ENCODE measurements around the gene ZNF345.

ZNF345 gene

GRCh38 chr19:36918090-36918489 lies 67.4 kb downstream of the ZNF345 start:
- Histone ChIP-seq H3K27ac (ENCODE audit: low read depth, low read length) (no peak overlapping the region), H3K9me3 (ENCODE audit: control insufficient read depth, insufficient read depth, low read length) (peaks cover 24% of the 10 kb centered on the region; the same call in 1 of the 2 replicates)

More at GRCh38 chr19:36918090-36918489, 67.4 kb downstream of the ZNF345 start:
- H4K20me1 ChIP-seq (ENCODE audit: control insufficient read depth, insufficient read depth, low read depth, low read length): no peaks in the 10 kb centered on the region
- no peaks in the 10 kb centered on the region for H3K36me3 ChIP-seq (ENCODE audit: control insufficient read depth, low read length)
- no peak overlapping the region for H3K4me3 ChIP-seq (ENCODE audit: low read length)
- H3K79me2 ChIP-seq (ENCODE audit: control insufficient read depth, low read length): no peaks in the 10 kb centered on the region
- H3K9me2 ChIP-seq (replicated peaks; ENCODE audit: control insufficient read depth, low read length): no peaks in the 10 kb centered on the region
- H3K4me2 ChIP-seq (ENCODE audit: low read length): no peak overlapping the region
- H3F3A ChIP-seq (ENCODE audit: control insufficient read depth, insufficient read depth): no peaks in the 10 kb centered on the region
- TF ChIP-seq, protein P1, sequence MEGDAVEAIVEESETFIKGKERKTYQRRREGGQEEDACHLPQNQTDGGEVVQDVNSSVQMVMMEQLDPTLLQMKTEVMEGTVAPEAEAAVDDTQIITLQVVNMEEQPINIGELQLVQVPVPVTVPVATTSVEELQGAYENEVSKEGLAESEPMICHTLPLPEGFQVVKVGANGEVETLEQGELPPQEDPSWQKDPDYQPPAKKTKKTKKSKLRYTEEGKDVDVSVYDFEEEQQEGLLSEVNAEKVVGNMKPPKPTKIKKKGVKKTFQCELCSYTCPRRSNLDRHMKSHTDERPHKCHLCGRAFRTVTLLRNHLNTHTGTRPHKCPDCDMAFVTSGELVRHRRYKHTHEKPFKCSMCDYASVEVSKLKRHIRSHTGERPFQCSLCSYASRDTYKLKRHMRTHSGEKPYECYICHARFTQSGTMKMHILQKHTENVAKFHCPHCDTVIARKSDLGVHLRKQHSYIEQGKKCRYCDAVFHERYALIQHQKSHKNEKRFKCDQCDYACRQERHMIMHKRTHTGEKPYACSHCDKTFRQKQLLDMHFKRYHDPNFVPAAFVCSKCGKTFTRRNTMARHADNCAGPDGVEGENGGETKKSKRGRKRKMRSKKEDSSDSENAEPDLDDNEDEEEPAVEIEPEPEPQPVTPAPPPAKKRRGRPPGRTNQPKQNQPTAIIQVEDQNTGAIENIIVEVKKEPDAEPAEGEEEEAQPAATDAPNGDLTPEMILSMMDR (IDR thresholded peaks at IDR 0.05; ENCODE audit: low read depth, low read length, poor library complexity, severe bottlenecking): no peak
- TF ChIP-seq EZH2phosphoT487 (IDR thresholded peaks at IDR 0.05; ENCODE audit: borderline replicate concordance, low read length): no peak
- H3K4me1 ChIP-seq (ENCODE audit: control insufficient read depth, low read length): peaks cover 2% of the 10 kb centered on the region; the same call in 1 of the 2 replicates
- no peaks in the 10 kb centered on the region for H3K27me3 ChIP-seq (ENCODE audit: control insufficient read depth, low read length)

Data from DOHH2 (cell line).